Smooth muscle cell (in vitro differentiated cells): Measurements from ENCODE around the gene MRPL57. TPM values are rescaled to one million over a fixed set of nuclear protein-coding genes. Genes with fewer than 3 reads are reported as not detected.
A peak's percentile ranks its signal among the peaks of the same experiment; 100 is the strongest.

ENCODE experiments used
- DNase-seq: peaks from one replicate; lab custom pipeline; 2025; ENCODE audit not compliant: unreplicated experiment; lab: John Stamatoyannopoulos, UW
- H2AFZ ChIP-seq: fragments of 200-600 bp; sonication (generic); 2 replicates; pipeline ENCODE4 v1.6.0; 2016; ENCODE audit warnings: antibody characterized with exemption, low read depth, mild to moderate bottlenecking
- H3F3A ChIP-seq: fragments of 200-600 bp; sonication (generic); 2 replicates; pipeline ENCODE4 v1.6.0; 2017; ENCODE audit warnings: antibody characterized with exemption, low read depth
- H3K27ac ChIP-seq: fragments of 200-600 bp; sonication (generic); 2 replicates; pipeline ENCODE4 v1.5.1; 2016; ENCODE audit warnings: low read depth, mild to moderate bottlenecking
- H3K27me3 ChIP-seq: fragments of 200-600 bp; sonication (generic); 2 replicates; pipeline ENCODE4 v1.6.1; 2016; ENCODE audit warnings: low read depth, mild to moderate bottlenecking
- H3K36me3 ChIP-seq: fragments of 200-600 bp; sonication (generic); 2 replicates; pipeline ENCODE4 v1.5.1; 2016; ENCODE audit warnings: low read depth
- H3K4me1 ChIP-seq: fragments of 200-600 bp; sonication (generic); 2 replicates; pipeline ENCODE4 v1.5.1; 2016; ENCODE audit warnings: low read depth
- H3K4me2 ChIP-seq: fragments of 200-600 bp; sonication (generic); 2 replicates; pipeline ENCODE4 v1.6.0; 2016; ENCODE audit warnings: mild to moderate bottlenecking
- H3K4me3 ChIP-seq: fragments of 200-600 bp; sonication (generic); 2 replicates; pipeline ENCODE4 v1.5.1; 2016; ENCODE audit warnings: mild to moderate bottlenecking
- H3K79me2 ChIP-seq: fragments of 200-600 bp; sonication (generic); 2 replicates; pipeline ENCODE4 v1.6.0; 2016; ENCODE audit warnings: low read depth, mild to moderate bottlenecking
- H3K9ac ChIP-seq: fragments of 200-600 bp; sonication (generic); 2 replicates; pipeline ENCODE4 v1.6.0; 2016; ENCODE audit warnings: low read depth
- H3K9me3 ChIP-seq: fragments of 200-600 bp; sonication (generic); replicated peaks from 2 replicates; pipeline ENCODE4 v1.5.1; 2016; ENCODE audit warnings: low read depth
- H4K20me1 ChIP-seq: fragments of 200-600 bp; sonication (generic); 2 replicates; pipeline ENCODE4 v1.6.0; 2016; ENCODE audit warnings: low read depth
- WGBS: methylation state at CpG from one replicate; pipeline ENCODE4 v1.1.7; 2016; ENCODE audit warnings: low lambda C conversion rate; 5-methylcytosine and 5-hydroxymethylcytosine counted together
- polyA plus RNA-seq: library from polyadenylated mRNA; unstranded; fragments of >200 nt; fragmentation: Nextera tagmentation; extraction: Ambion mirVana; gene quantifications from 2 replicates; pipeline ENCODE4 v1.2.1, GENCODE V29; 2016
- total RNA-seq: library from RNA; depleted of rRNA; stranded (reverse); fragments of >200 nt; gene quantifications from 2 replicates; pipeline ENCODE4 v1.2.3, GENCODE V29; 2014
- TF ChIP-seq, protein P1 (sequence below): fragments of 200-600 bp; sonication (generic); IDR thresholded peaks from 2 replicates; pipeline ENCODE4 v1.5.1; 2017; ENCODE audit warnings: borderline replicate concordance, mild to moderate bottlenecking, antibody characterized with exemption; ENCODE audit not compliant: insufficient read depth, poor library complexity, severe bottlenecking

MRPL57 gene
- total RNA-seq (16.4 and 18.6 TPM in 2 replicates), polyA plus RNA-seq (31.0 and 31.5 TPM in 2 replicates)

DNA sequence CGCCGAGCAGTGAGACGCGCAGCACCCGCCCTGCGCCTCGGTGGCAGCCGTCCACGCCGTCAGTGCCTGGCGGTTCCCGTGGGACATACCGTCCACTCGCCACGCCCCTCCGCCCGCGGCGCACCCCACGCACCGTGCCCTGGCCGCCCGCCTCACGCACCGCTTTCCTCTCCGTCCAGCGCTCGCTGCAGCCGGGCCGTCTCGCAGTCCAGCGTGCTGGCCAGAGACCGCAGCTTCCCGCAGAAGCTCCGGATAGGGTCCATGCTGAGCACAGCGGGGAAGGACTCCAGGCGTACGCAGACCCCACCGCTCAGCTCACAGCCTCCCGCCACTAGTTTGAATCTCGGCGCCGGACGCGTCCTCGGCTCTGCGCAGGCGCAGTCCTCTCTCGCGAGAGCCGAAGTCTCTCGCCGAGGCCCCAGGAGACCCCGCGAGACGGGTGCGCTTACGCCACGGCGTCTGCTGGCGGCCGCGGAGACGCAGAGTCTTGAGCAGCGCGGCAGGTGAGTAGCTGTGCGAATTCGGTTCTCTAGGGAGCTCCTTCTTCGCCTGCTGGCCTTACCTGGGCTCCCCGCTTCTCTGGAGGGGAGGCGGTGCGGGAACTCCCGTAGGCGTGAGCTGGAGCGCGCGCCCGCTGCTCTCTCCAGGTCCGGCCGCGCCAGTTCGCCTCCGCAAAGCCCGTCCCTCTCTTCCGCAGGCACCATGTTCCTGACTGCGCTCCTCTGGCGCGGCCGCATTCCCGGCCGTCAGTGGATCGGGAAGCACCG lies at the start of gene MRPL57, which contains the start of gene SKA3:
Gene MRPL57 (plus strand): TSS at position 444 of the 767 bp plus-strand sequence. CDS start 259 bp downstream, at position 703.
Gene SKA3 (minus strand): TSS at position 338 of the 767 bp plus-strand sequence. CDS start 75 bp downstream, at position 263.
- Histone ChIP-seq H3K79me2 (peaks cover 14% of the 10 kb centered on the region), H3K4me2 (peak within 1 kb of the TSS; percentile 86), H3K4me1 (peaks cover 8% of the 10 kb centered on the region), H2AFZ (peak within 1 kb of the TSS; percentile 96), H3K9ac (peak within 1 kb of the TSS; percentile 86), H3K4me3 (peak within 1 kb of the TSS; percentile 96), H4K20me1 (no peaks in the 10 kb centered on the region), H3F3A (peaks cover 4% of the 10 kb centered on the region), H3K9me3 (no peaks in the 10 kb centered on the region), H3K27ac (peak within 1 kb of the TSS; percentile 81), H3K27me3 (no peaks in the 10 kb centered on the region), H3K36me3 (no peaks in the 10 kb centered on the region)
- peak; percentile 83 for DNase-seq
- WGBS = 2% methylated on average over 91 of the region's 93 CpGs
- TF ChIP-seq, protein P1, sequence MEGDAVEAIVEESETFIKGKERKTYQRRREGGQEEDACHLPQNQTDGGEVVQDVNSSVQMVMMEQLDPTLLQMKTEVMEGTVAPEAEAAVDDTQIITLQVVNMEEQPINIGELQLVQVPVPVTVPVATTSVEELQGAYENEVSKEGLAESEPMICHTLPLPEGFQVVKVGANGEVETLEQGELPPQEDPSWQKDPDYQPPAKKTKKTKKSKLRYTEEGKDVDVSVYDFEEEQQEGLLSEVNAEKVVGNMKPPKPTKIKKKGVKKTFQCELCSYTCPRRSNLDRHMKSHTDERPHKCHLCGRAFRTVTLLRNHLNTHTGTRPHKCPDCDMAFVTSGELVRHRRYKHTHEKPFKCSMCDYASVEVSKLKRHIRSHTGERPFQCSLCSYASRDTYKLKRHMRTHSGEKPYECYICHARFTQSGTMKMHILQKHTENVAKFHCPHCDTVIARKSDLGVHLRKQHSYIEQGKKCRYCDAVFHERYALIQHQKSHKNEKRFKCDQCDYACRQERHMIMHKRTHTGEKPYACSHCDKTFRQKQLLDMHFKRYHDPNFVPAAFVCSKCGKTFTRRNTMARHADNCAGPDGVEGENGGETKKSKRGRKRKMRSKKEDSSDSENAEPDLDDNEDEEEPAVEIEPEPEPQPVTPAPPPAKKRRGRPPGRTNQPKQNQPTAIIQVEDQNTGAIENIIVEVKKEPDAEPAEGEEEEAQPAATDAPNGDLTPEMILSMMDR = no peak

DNA sequence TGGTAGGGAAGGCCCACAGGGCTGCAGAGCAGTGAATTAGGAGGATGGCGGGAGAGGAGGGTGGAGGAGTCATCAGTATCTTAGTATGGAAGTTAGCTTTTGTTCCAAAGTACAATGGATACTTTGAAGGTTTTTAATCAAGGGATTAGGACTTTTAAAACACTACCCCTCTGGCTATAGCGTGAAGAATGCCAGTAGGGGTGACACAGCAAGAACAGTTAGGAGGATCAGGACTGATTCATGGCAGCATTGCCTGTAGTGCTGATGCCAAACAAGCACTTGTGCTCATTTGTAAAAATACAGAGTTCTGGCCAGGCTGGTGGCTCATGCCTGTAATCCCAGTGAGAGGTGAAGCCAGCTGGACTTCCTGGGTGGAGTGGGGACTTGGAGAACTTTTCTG lies 46.3 kb upstream of the MRPL57 start:
- no peaks in the 10 kb centered on the region for H3K27me3 ChIP-seq
- H3K9me3 ChIP-seq = no peaks in the 10 kb centered on the region
- WGBS = 82% methylated on average over 2 of the region's 2 CpGs
- H3K36me3 ChIP-seq = no peaks in the 10 kb centered on the region
- H3K4me1 ChIP-seq = no peaks in the 10 kb centered on the region
- H3K27ac ChIP-seq = no peak overlapping the region
- no peaks in the 10 kb centered on the region for H4K20me1 ChIP-seq
- H3K79me2 ChIP-seq = no peaks in the 10 kb centered on the region
- H3F3A ChIP-seq = no peaks in the 10 kb centered on the region
- no peak overlapping the region for H3K9ac ChIP-seq
- no peak overlapping the region for H3K4me2 ChIP-seq
- no peak overlapping the region for H2AFZ ChIP-seq
- DNase-seq = no peak
- H3K4me3 ChIP-seq = no peak overlapping the region
- TF ChIP-seq, protein P1 = no peak

DNA sequence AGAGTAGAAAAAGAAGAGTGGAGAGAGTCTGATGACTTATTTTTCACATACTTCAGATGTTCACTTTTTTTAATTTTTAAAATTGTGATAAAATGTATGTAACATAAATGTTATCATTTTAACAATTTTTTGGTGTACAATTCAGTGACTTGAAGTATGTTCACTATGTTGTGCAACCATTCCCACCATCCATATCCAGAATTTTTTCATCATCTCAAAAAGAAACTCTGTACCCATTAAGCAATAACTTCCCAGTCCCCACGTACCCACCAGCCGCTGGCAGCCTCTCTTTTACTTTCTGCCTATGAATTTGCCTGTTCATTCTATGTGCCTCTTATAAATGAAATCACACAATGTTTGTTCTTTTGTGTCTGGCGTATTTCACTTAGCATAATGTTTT lies 43.4 kb upstream of the MRPL57 start:
- Histone ChIP-seq H4K20me1 (no peaks in the 10 kb centered on the region), H2AFZ (peak overlapping the region; percentile 54), H3K9ac (no peak overlapping the region), H3K27me3 (no peaks in the 10 kb centered on the region), H3K27ac (no peak overlapping the region), H3K36me3 (no peaks in the 10 kb centered on the region), H3K4me3 (no peak overlapping the region), H3K4me2 (no peak overlapping the region), H3K4me1 (no peaks in the 10 kb centered on the region), H3K9me3 (no peaks in the 10 kb centered on the region), H3F3A (no peaks in the 10 kb centered on the region), H3K79me2 (no peaks in the 10 kb centered on the region)
- WGBS = 85% methylated on average over 3 of the region's 3 CpGs
- TF ChIP-seq, protein P1 = no peak
- no peak for DNase-seq
